Right atrium auricular region (tissue), 2 donors: ENCODE measurements around the gene ITPR2. TPM values are rescaled to one million over a fixed set of nuclear protein-coding genes. Genes with fewer than 3 reads are reported as not detected.

Source experiments
- DNase-seq: peaks from one replicate; pipeline ENCODE4 v3.0.0-alpha.2; 2019; ENCODE audit warnings: low spot score
- H3K27ac ChIP-seq, 2 donors: fragments of 200-600 bp; sonication (generic); 1 replicate in 1 of 2; 2 replicates in 1 of 2; pipeline ENCODE4 v1.5.1; 2016 to 2019
- H3K27me3 ChIP-seq, 2 donors: fragments of 200-600 bp; sonication (generic); one replicate each; pipeline versions ENCODE4 v1.5.1 to v1.6.0; 2017 to 2019
- H3K36me3 ChIP-seq: fragments of 200-600 bp; sonication (generic); one replicate; pipeline ENCODE4 v1.5.1; 2016
- H3K4me1 ChIP-seq, 2 donors: fragments of 200-600 bp; sonication (generic); one replicate each; pipeline versions ENCODE4 v1.5.1 to v1.6.0; 2017 to 2019
- H3K4me3 ChIP-seq, 2 donors: fragments of 200-600 bp; sonication (generic); 1 replicate in 1 of 2; 2 replicates in 1 of 2; pipeline ENCODE4 v1.5.1; 2017 to 2019; ENCODE audit warnings: mild to moderate bottlenecking in 1 of 2, moderate library complexity in 1 of 2
- H3K9me3 ChIP-seq, 2 donors: fragments of 200-600 bp; sonication (generic); one replicate each; pipeline ENCODE4 v1.5.1; 2019
- total RNA-seq, 2 donors: library from RNA; depleted of rRNA; stranded (reverse); fragments of >200 nt; gene quantifications; one replicate each; pipeline ENCODE4 v1.1.0, GENCODE V29; 2016
- TF ChIP-seq, protein P1 (sequence below), 2 donors: fragments of 200-600 bp; sonication (generic); IDR thresholded peaks; one replicate each; pipeline ENCODE4 v1.5.1; 2019; ENCODE audit warnings: antibody characterized with exemption in 2 of 2

Gene ITPR2
- total RNA-seq, 2 donors from 2014 or later: 13.0 to 20.7 TPM

- H3K36me3 ChIP-seq: peaks cover 20% of the 10 kb centered on the region
These were observed 433.6 kb downstream of the ITPR2 start for GRCh38 chr12:26399381-26399780.

DNA sequence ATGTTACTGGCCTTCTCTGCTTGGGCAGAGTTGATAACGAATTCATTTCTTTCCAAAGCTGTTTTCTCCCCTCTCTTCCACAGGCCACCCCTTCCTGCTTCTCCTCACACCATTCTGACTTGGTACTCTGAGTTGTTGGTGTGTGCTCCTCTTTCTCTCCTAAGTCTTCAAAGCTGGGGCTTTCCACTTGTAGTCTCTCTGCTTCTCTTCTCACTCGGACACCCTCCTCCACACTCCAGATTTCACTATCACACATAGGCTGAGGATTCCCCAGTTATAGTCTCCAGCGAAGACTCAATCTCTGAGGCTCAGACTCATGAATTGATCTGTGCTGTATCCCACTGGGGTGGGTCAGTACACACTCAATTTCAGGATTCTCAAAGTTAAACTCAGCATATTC is 436.6 kb downstream of the ITPR2 start:
- no peaks in the 10 kb centered on the region for H3K4me1 ChIP-seq
- H3K4me3 ChIP-seq: no peak overlapping the region
- no peak overlapping the region for H3K27ac ChIP-seq
- H3K9me3 ChIP-seq: no peaks in the 10 kb centered on the region
- H3K27me3 ChIP-seq: no peaks in the 10 kb centered on the region
- TF ChIP-seq, protein P1, sequence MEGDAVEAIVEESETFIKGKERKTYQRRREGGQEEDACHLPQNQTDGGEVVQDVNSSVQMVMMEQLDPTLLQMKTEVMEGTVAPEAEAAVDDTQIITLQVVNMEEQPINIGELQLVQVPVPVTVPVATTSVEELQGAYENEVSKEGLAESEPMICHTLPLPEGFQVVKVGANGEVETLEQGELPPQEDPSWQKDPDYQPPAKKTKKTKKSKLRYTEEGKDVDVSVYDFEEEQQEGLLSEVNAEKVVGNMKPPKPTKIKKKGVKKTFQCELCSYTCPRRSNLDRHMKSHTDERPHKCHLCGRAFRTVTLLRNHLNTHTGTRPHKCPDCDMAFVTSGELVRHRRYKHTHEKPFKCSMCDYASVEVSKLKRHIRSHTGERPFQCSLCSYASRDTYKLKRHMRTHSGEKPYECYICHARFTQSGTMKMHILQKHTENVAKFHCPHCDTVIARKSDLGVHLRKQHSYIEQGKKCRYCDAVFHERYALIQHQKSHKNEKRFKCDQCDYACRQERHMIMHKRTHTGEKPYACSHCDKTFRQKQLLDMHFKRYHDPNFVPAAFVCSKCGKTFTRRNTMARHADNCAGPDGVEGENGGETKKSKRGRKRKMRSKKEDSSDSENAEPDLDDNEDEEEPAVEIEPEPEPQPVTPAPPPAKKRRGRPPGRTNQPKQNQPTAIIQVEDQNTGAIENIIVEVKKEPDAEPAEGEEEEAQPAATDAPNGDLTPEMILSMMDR (IDR thresholded peaks at IDR 0.05): no peak
- DNase-seq: no peak
- peaks cover 20% of the 10 kb centered on the region for H3K36me3 ChIP-seq

More at GRCh38 chr12:26399381-26399780, 433.6 kb downstream of the ITPR2 start:
- TF ChIP-seq, protein P1 (IDR thresholded peaks at IDR 0.05): no peak
- H3K4me1 ChIP-seq: no peaks in the 10 kb centered on the region
- H3K4me3 ChIP-seq: no peak overlapping the region
- no peaks in the 10 kb centered on the region for H3K9me3 ChIP-seq
- no peak for DNase-seq
- H3K27me3 ChIP-seq: no peaks in the 10 kb centered on the region
- no peak overlapping the region for H3K27ac ChIP-seq

DNA sequence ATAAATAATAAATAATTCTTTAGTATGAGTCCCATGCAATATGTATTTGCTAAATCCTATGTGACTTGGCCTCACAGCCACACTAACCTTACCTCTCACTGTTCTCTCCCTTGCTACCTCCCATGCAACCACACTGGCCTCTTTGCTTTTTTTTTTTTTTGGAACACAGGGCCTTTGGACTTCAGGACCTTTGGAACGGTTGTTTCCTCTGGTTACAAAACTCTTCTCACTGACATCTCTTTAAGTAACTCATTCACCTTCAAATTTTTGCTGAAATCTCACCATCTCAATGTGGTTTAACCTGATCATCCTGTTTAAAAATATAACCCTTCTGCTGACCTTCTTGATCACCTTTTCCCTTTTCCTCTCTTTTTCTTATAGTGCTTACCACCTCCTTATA is 443.7 kb downstream of the ITPR2 start:
- H3K9me3 ChIP-seq: no peaks in the 10 kb centered on the region
- TF ChIP-seq, protein P1 (IDR thresholded peaks at IDR 0.05): no peak
- H3K27ac ChIP-seq: no peak overlapping the region
- no peaks in the 10 kb centered on the region for H3K27me3 ChIP-seq
- H3K4me3 ChIP-seq: no peak overlapping the region
- H3K36me3 ChIP-seq: peaks cover 8% of the 10 kb centered on the region
- H3K4me1 ChIP-seq: no peaks in the 10 kb centered on the region
- DNase-seq: no peak

DNA sequence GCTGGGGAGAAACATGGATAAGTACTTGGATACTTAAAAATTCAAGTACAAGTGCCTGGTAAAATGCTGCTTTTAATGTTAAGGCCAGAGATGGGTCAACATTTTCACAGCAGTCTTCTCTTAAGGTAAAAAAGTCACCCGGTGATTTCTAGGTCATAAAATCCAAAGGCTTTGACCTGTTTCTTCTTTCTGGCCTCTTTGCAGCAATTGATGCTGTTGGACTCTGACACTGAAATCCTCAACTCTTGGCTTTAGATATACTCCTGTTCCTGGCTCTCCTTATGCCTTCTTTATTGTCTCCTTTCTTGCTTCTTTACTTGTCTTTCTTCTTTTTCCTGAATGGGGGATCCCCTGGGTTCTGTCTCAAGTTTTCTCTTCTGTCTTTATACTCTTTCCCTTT is 448.5 kb downstream of the ITPR2 start:
- Histone ChIP-seq H3K4me1 (no peaks in the 10 kb centered on the region), H3K27ac (no peak overlapping the region), H3K4me3 (no peak overlapping the region), H3K27me3 (no peaks in the 10 kb centered on the region), H3K9me3 (no peaks in the 10 kb centered on the region), H3K36me3 (peaks cover 8% of the 10 kb centered on the region)
- DNase-seq: no peak
- TF ChIP-seq, protein P1 (IDR thresholded peaks at IDR 0.05): no peak

DNA sequence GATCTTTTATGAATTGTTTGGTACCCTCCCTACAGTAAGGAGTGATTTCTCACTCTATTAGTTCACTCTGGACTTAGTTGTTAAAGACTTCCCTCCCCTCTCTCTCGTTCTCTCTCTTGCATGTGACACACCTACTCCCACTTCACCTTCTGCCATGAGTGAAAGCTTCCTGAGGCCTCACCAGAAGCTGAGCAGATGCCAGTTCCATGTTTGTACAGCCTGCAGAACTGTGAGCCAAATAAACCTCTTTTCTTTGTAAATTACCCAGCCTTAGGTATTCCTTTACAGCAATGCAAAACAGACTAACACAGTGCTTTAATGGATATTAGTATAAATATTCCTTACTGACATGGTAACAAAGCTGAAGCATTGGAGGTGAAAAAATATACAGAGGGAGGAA is 450.0 kb downstream of the ITPR2 start:
- DNase-seq: no peak

GRCh38 chr12:26380897-26381296 is 452.1 kb downstream of the ITPR2 start:
- no peaks in the 10 kb centered on the region for H3K36me3 ChIP-seq
- H3K4me3 ChIP-seq: no peak overlapping the region
- H3K27me3 ChIP-seq: no peaks in the 10 kb centered on the region
- TF ChIP-seq, protein P1 (IDR thresholded peaks at IDR 0.05): no peak
- no peak overlapping the region for H3K27ac ChIP-seq
- DNase-seq: no peak
- peaks cover 0 to 14% of the 10 kb centered on the region in 2 donors for H3K4me1 ChIP-seq
- no peaks in the 10 kb centered on the region for H3K9me3 ChIP-seq

More for the DNA sequence above, 450.0 kb downstream of the ITPR2 start:
- H3K27me3 ChIP-seq: no peaks in the 10 kb centered on the region
- TF ChIP-seq, protein P1 (IDR thresholded peaks at IDR 0.05): no peak
- peaks cover 8% of the 10 kb centered on the region for H3K36me3 ChIP-seq
- no peaks in the 10 kb centered on the region for H3K9me3 ChIP-seq
- no peak overlapping the region for H3K4me3 ChIP-seq
- H3K27ac ChIP-seq: no peak overlapping the region
- peaks cover 0 to 13% of the 10 kb centered on the region in 2 donors for H3K4me1 ChIP-seq
